ENCODE data around the gene VILL.

The VILL gene

DNA sequence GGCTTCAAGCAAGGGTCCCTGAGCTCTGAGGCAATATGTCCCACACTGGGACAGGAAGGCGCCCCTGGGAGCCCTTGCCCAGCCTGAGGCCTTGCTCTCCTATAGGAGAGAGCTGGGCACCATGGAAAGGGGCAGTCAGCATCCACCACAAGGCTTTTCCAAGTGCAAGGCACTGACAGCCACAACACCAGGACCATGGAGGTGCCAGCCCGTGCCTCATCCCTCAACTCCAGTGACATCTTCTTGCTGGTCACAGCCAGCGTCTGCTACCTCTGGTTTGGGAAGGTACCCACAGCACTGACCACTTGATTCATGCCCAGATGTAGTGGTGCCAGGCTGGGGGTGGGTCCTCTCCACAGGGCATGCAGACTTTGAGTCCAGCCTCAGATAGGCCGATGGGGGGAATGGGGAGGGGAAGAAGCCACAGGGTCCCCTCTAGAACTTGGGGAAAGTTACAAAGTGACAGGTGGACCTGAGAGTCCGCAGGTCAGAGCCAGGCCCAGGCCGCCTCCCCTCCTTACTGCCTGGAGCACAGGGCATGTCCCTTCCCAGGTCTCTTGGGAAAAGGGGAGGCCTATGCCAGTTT lies 11.8 kb downstream of the VILL start:
- DNase-seq: no peak

DNA sequence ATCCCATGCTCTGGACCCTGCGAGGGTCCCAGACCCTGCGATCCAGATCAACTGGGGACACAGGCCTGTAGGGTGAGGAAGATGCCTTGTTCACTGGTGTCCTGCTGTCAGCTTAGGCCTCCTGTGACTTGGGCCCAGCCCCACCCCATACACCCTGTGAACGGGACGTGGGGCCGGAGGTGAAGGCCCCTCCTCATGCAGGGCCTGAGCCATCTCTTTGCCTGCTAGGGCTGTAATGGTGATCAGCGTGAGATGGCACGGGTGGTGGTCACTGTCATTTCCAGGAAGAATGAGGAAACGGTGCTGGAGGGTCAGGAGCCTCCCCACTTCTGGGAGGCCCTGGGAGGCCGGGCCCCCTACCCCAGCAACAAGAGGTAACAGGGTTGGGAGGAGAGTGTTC lies 12.4 kb downstream of the VILL start:
- no peak for DNase-seq

DNA sequence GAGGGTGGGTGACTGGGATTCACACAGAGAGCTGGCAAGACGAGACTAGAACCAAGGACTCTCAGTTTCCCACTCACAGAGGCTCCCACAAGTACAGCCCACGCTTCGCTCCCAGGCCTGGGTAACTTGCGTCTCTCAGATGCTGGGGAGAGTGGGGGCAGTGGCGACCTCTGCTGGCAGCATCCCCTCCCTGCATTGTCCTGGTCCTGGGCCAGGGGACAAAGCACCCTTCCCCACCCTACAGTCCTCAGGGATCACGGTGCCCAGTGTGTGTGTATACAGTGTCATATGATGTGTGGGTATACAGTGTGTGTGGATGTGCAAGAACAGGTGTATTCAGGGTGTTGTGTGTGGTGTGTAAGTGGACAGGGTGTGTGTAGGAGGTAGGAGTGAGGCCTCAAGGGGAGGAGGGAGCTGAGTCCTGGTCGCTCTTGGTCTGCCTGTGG lies 12.8 kb downstream of the VILL start:
- peak; percentile 10 to 28 (median 24) for DNase-seq

DNA sequence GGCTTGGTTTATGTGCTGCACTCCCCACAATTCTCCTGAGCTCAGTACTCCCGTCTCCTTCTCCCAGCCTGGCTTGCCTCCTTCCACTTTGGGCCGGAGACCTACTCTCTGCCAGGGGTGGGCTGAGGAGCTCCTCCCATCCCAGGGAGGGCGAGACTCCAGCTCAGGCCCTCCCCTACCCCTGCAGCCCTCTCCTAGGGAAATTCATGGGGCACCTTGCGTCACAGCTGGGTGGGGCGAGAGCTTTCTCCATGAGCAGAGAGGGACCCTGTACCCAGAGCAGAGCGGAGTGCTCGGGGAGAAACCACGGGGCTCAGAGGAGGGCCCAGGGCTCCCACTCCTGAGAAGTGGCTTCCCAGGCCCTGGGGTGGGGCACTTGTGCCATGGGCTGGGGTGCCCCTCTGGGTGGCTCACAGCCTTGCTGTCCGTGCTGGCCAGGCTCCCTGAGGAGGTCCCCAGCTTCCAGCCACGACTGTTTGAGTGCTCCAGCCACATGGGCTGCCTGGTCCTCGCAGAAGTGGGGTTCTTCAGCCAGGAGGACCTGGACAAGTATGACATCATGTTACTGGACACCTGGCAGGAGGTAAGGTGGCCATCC lies 13.3 kb downstream of the VILL start:
- DNase-seq: no peak

DNA sequence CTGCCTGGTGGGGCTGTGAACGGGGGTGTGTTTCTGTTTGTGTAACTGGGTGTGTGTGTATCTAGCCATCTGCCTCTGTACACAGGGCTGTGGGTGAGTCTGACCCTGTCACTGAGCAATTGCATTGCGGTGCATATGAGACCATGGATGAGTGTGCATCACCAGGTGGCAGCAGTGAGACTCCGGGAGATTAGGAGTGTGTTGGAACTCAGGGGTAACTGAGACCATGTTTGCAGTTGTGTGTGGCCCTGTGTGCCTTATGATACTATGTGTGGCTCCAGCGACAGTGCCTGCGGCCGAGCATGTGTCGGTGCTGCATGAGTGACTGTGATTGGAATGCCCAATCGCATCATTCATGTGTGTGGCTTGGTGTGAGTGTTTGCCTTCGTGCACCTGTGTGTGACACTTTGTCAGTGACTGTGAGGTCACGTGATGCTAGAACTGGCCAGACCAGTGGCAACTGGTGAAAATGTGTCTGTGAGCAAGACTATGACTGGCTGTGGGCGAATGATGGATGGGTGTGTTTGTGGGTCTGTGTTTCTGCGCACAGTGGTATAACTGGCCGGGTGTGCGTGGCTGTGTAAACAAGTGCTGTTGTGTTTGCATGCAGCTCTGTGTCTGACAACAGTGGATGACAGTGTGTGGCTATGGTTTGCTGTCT lies 14.0 kb downstream of the VILL start:
- DNase-seq: peak in 3 of 4 experiments; percentile 18 to 39 (median 38)

DNA sequence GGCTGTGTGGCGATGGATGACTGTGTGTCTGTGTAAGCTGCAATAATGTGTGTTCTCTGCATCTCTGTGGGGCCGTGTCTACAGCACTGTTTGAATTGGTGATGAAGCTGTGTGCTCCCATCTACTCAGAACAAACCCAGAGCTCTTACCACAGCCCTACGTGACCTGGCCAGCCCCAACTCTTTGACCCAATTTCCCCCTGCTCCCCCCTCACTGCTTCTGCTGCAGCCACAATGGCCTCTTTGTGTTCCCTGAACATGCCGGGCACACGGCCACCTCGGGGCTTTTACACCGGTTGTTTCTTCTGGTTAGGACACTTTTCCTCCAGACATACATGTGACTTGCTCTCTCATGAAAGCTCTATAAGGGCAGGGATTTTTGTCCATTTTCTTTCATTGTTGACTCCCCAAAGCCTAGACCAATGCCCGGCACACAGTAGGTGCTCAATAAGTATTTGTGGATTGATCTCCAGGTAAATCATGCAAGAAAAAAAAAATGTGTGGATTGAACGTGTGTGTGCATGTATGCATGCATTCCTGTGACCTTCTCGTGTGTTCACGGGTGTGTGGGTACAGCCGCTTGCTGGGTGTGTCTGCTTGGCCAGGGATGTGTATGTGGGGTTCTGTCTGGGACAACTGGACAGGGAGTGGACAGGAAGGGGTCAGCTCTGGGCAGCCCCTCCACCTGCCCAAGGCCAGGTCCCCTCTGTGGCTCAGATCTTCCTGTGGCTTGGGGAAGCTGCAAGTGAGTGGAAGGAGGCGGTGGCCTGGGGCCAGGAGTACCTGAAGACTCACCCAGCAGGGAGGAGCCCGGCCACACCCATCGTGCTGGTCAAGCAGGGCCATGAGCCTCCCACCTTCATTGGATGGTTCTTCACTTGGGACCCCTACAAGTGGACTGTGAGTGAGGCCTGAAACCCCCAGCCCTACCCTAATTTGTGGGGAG lies 14.8 kb downstream of the VILL start:
- DNase-seq: no peak

DNA sequence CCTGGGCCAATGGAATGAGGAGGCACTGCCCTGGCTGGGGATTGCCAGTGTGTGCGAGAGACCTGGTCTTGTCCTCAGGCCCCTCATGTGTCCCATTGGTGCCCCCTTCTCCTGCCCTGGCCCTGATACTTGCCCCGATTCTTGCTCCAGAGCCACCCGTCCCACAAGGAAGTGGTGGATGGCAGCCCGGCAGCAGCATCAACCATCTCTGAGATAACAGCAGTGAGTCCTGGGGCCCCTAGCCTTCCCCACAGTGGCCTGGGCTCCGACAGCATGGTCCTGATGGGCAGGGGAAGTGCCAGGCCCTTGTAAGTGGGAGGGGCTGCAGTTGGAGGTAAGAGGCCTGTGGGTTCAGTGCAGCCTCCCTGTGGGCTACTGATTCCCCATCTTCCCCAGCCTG lies 15.4 kb downstream of the VILL start:
- no peak for DNase-seq

DNA sequence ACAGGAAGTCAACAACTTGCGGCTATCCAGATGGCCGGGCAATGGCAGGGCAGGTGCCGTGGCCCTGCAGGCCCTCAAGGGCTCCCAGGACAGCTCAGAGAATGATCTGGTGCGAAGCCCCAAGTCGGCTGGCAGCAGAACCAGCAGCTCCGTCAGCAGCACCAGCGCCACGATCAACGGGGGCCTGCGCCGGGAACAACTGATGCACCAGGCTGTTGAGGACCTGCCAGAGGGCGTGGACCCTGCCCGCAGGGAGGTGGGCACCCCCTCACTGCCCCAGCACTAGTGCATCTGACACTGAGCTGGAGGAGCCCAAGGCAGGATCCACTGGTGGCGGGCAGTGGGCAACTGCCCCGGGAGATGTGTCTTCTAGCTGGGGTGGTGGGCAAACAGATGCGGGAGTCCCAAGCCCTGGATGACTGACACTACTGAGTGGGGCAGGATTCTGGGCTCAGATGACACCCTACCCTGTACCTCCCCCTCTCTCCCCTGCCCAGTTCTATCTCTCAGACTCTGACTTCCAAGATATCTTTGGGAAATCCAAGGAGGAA lies 15.9 kb downstream of the VILL start:
- no peak for DNase-seq

DNA sequence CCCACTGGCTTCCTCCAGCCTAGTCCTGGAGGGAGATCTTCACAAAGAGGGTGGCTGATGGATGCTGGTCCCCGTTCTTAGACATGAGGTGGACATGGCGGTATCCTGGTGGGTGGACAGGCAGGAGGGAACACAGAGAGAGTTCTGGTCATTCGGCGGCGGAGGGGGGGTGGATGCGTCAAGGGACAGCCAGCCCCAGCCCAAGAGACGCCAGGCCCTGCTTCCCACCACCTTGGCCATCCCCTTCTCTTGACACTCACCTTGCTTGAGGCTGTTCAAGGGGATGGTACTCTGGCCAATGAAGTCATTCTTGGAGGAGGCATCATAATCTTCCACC lies 17.1 kb downstream of the VILL start:
- no peak for DNase-seq

DNA sequence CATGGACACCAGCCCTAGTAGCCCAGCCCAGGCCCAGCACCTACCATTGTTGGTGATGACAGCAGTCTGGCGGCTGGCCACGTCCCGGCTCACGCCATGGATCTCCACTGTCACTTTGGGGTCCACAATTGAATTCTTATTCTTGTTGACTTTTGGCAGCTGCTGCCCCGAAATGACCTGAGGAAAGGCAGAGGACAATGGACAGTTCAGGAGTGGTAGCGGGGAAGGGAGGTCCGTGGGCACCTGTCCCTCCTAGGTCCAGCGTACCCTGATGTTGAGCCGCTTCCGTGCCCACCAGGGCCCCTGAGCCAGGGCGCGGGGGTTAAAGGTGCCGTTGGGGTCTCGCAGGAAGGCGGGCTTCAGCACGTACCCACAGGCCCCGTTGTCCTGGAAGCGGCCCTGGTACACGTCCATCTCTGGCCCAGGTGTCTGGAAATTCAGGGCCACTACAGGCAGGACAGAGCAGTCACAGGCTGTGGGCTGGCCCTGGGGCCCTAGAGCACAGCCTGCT lies 17.7 kb downstream of the VILL start:
- DNase-seq: no peak

DNA sequence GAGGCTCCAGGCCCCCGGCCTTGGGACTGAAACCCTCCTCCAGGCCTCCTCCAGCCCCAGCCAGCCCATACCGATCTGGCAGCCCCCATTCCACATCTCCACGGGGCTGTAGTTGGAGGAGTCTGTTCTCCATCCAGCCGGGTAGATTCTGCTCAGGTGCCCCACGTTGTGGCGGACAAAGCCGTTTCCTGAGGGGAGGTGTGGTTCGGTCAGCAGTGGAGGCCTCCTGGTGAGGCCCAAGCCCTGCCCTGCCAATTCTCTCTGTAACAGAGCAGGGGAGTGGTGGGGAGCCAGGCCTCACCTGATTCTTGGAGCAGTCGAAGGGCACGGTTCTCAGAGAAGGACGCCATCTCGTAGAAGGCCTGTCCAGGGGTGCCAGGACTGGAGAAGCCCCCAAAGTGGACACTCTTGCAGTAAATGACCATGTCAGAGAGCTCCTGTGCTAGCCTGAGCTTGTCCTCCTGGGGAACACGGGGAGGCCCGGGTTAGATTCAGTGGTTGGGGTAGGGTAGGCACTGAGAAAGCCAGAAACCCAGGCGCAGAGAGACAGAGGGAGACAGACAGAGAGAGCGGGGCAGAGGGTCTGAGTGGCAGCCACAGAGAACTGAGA lies 18.5 kb downstream of the VILL start:
- DNase-seq: no peak

DNA sequence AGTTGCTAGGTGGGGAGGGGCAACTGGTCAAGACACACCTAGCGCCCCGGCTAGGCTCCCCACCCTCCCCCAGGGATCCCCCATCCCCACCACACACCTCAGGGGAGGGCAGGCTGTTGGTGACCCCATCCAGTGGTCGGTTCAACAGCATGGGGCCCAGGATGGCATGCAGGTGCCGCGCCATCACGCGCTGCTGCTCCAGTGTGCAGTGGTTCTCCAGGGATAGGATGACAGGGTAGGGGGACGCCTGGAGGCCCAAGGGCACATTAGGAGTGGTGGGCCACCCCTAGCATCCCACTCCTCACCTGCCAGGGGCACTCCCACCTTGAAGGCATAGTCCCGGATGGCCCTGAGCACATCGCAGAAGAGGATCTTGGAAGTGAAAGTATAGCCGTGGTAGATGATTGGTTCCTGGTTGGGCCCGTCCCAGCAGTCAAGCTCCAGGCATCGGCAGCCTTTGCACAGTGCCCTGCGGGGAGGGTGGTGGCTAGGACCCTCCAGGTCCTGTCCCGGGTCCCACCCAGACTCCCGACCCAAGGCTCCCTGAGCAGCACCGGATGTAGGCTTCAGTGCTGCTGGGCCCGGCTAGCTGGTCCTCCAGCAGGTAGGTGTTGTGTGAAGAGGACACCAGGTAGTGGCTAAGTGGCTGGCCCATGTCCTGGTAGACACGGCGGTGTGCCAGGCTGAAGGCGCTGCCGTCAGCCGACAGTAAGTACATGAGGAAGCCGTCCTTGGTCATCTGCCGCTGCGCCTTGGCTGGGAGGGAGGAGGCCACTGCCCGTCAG lies 19.4 kb downstream of the VILL start:
- DNase-seq: no peak

DNA sequence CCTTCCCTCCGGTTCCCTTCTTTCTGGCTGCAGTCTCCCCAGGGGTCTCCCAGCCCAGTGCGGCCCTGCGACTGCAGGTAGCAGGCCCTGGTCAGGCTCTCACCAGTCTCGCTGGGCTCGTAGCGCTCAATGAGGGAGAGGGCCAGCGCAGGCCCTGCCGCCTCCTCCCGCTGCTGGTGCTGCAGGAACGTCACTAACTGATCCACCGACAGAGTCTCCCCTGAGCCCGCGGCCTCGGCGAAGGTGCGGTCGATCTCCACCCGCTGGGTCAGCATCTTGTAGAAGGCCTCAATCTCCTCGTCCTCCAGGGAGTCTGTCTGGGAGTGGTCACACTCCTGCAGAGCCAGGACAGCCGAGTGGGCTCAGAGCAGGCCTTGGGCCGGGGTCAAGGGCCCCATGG lies 20.5 kb downstream of the VILL start:
- no peak for DNase-seq

DNA sequence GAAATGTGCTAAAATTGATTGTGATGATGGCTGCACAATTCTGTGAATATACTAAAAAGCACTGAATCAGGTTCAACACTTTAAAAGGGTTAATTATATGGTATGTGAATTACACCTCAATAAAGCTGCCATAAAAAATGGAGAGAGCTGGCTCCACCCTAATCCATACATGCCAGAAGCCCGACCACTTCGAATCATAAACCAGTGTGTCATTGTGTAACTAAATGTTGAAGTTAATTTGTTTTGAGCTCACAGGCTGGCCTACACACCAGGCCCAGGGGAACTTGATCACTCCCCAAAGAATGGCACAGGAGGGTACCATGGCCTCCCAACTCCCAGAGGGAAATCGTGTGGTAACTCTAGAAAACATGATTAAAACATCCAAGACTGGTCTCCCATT lies 24.9 kb downstream of the VILL start:
- DNase-seq: no peak

DNA sequence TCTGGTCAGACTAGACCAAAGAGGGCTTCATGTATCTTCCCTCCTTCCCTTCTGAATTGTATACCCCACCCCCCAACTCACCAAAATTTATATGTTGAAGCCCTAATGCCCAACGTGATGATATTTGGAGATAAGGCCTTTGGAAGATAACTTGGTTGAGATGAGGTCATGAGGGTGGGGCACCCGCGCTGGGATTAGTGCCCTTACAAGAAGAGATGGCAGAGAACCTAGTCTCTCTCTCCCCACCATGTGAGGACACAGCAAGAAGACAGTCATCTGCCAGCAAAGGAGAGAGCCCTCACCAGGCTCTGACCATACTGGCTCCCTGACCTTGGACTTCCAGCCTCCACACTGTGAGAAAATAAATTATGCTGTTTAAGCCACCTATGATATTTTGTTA lies 25.4 kb downstream of the VILL start:
- DNase-seq: no peak

DNA sequence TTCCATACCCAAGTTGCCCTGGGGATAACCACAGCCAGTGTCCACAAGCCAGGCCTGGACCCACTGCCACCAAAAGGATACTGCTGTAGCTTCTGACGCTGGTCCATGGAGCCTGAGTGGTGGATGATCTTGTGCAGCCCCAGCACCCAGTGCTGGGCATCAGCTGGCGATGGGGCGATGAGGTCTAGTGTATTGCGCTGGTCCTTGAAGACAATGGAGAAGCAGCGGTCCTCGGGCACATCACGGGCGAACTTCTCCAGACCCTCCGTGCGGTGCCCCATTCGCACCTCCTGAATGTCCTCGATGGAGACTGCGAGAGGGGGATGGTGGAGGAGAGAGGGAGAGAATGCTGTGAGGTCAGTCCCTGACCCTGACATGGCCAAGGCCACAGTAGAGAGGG lies 25.8 kb downstream of the VILL start:
- no peak for DNase-seq

DNA sequence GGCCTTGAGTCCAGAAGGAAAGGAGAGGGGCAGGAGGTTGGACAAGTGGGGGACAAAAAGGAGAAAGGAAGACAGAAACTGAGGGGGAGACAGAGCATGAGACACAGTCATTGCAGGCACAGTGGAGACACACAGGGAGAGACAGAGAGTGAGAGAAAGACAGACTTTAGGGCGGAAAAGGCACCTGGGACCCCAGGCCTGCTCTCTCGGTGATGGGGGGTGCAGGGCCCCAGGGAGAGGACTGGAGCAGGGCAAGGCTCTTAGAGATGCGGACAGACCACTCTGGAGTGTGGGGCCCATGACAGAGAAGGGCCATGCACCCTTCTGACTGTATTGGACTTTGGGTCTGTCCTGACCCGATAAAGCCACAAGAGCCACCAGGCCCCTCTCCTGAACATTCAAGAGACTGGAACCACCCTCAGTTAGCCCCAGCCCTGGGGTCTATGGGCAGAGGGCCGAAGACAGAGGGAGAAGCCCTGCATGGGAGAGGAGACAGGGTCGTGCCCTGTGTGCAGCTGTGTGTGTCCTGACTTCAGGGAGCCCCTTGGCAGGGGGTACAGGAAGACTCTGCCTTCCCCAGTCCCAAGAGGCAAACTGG lies 26.4 kb downstream of the VILL start:
- no peak for DNase-seq

DNA sequence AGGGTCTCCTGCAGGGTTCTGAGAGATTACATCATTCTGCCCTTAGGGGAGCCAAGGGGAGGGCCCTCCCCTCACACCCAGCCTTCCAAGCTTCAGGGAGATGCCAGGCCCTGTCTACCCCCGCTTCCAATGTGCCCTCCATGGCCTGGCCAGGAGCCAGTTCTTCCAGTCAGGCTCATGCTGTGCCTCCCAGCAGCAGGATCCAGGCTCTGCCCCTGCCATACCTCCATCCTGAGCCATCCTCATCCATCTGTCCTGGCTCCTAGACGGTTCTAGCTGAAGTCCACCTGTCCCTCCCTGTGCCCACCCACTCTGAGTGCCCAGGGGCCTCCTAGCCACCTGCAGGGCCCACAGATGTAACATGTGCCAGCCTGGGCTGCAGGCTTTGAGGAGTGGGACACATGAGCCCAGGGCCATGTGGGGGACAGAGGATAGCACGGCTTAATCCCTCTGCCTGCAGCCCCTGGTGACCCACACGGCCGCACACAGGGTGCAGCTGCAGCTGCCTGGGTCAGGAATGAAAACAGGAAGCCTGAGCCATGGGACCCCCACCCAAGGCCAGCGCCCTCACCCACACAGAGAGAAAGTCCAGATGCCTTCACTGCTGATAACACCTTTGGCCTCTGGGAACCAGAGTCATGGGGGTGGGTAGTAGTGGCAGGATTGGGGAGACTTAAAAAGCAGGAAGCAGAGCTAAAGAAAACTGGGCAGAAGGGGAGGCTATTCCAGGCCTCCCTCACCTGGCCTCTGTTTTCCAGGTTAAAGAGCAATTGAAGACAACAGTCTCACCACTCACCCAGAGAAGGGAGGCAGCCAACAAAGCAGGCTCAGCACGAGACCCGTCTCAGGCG lies 27.1 kb downstream of the VILL start:
- no peak for DNase-seq

DNA sequence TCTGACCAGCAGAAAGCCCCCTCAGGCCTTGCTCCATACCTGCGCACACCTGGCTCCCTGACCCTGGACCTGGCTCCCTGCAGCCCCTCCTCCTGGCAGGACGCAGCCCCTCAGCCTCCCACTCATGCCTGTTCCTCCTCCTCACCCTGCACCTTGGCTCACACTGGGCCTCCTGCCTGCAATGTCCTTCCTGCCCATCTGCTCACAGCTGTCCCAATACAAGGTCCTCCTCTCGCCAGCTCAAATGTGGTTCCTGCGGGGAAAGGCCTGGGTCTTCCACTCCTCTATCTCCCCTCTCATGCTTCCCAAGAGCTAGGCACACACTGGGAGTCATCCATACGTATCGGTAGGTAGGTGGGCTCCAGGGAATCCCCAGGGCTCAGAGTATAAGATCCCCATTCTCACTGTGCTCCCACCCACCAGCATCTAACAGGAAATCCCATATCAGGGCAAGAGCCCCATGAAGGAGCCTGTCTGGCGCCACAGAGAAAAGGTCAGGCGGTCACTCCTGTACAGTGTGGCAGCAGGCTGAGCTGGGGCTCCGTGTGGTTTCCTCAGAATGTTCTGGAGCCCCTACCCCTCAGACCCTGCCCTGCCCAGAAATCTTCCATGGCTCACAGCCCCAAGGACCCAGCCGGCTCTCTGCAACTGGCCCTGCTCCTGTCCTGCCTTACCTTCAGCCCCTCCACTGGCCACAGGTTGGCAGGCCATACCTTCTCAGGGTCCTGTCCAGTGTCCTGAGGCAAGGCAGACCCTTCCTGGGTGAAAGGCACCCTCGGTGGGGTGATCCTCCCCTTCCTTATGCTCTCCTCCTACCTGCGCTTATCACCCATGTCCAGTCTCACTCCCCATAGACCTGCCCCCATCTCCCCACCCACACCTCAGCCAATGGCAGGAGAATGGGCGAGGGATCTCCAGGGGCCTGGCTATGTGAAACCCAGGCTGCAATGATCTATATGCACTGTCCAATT lies 28.0 kb downstream of the VILL start:
- DNase-seq: no peak
